ENCODE results near the gene LGR4. TPM values are rescaled to one million over a fixed set of nuclear protein-coding genes. Genes with fewer than 3 reads are reported as not detected.

Gene LGR4
- total and polyA plus RNA-seq, 9 of the 15 experiments (the other 6 are each of a cell fraction or from before 2014, with no cell fraction given), result 0.94 to 10.1 (median 5.8) TPM

DNA sequence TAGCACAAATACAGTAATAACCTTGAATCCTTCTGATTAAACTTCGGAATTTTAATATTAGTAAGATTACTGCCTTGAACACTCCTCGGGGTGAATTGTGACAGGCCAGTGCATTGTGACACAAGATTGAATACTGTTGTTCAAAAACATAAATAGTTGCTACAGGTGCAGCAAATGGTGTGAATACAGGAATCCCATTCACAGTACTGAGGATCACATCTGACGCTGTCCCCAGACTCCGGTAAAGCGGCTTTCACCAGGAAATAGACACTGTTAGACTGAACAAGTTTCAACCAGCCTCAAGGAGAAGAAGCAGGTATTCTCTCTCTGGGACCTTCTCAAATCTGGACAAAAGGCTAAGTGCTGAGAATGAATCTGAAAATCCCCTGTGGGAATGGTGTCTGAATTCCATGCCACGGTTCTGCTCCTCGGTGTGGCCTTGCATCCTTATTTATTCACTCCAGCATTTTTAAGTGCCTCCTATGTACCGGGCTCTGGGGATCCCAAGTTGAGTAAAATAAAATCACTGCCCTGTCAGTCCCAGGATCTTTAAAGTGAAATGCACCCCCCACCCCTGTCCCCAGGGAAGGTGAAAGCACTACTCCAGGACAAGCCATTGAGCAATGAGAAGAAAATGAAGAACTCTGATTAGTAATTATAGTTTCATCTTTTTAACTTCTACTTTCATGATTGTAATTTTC is 3.4 kb downstream of the LGR4 start (continued):
- peak; percentile 70 to 77 for TF ChIP-seq KDM1A (IDR thresholded peaks at IDR 0.05)

DNA sequence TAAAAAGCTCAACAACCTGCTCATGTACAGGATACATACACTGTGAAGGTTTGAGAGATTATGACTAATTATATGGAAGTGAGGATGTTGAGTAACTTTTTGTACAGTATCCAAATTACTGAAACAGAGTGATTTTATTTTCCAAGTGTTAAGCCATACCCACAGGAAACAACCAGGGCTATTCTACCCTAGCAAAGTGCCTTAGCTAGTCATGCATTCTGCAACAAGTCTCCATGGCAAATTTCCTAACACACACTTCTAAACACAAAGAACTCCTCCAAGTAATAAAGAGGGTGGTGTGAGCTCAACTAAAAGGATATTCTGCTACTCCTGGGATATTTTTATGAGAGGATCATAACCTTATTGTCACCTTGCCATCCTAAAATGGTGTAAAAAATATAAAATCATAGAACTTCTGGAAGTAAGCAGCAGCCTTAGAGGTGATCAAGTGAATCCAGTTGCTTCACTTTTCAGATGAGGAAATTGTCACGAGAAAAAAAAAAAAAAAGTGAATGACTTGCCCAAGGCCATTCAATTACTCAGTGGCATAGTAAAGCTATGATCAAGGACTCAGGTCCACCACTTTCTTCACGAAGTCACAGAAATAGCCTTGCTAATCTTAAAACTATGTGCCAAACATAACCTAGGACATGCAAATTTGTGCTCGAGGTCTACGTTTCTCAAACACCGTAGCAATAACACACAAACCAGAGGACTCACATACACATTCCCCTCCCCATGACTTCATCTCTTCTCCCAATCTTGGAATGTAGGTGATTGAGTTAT is 4.2 kb downstream of the LGR4 start:
- Histone ChIP-seq H4K20me1 (replicated peaks; ENCODE audit: control insufficient read depth, insufficient read depth, low read length) (0 out of 2 replicates have a peak, but pooled peaks cover 6% of the 10 kb centered on the region), H3K4me3 (no peak overlapping the region), H3K27me3 (ENCODE audit: control insufficient read depth in 2 of 2, insufficient read depth in 2 of 2, low read length in 2 of 2) (no peaks in the 10 kb centered on the region), H3K36me3 (ENCODE audit: control insufficient read depth, insufficient read depth, low read length) (no peaks in the 10 kb centered on the region), H2AFZ (ENCODE audit: low read depth, low read length) (no peak overlapping the region), H3K9me1 (ENCODE audit: control insufficient read depth, insufficient read depth, low read length) (peaks cover 3% of the 10 kb centered on the region), H3K4me2 (ENCODE audit: insufficient read depth, low read length) (no peak overlapping the region), H3K9me3 (replicated peaks; ENCODE audit: control insufficient read depth, insufficient read depth, low read depth, low read length) (no peaks in the 10 kb centered on the region), H3K27ac (ENCODE audit: extremely low read depth, low read depth, low read length) (no peak overlapping the region), H3K79me2 (ENCODE audit: control insufficient read depth, insufficient read depth, low read length) (peaks cover 40% of the 10 kb centered on the region), H3K4me1 (replicated peaks in 1 of 2; ENCODE audit: control insufficient read depth in 2 of 2, insufficient read depth in 2 of 2, low read length in 2 of 2) (peaks cover 19 to 20% of the 10 kb centered on the region in 2 experiments; a peak in 4 of 5 replicates), H3K9ac (ENCODE audit: insufficient read depth in 1 of 2, low read depth in 2 of 2, low read length in 2 of 2) (no peak overlapping the region)
- DNase-seq (ENCODE audit: extremely low read depth in 1 of 4, low spot score in 3 of 4) (no peak), ATAC-seq (no peak), FAIRE-seq (no peak)
- BruUV-seq (replicated peaks), result no TSS peak
- TF ChIP-seq ADNP (tag; IDR thresholded peaks at IDR 0.05) (no peak), GATAD2A (IDR thresholded peaks at IDR 0.05) (no peak), ZC3H4 (CRISPR knock-in tag; IDR thresholded peaks at IDR 0.05; ENCODE audit: borderline replicate concordance) (no peak), CEBPG (CRISPR knock-in tag; IDR thresholded peaks at IDR 0.05) (no peak), CEBPG (tag; conservative IDR thresholded peaks at IDR 0.05 in 1 of 2, IDR thresholded peaks at IDR 0.05 in 1 of 2) (0 out of 4 replicates have a peak, but pooled peaks of 1 of the 2 experiments have one; percentile 23)
- 48% methylated on average over 5 of the region's 5 CpGs for WGBS (ENCODE audit: insufficient coverage, low coverage, missing lambda C conversion rate)
- CTCF ChIA-PET (ENCODE audit: low intra/inter-chr PET ratio), result no interaction called here
- in situ Hi-C loops (cut with MboI) (no loop called here), intact Hi-C loops (cut with micrococcal nuclease) (no loop called here)
- POLR2A ChIA-PET, result interaction anchor here (0.7 to 1.1 kb wide), 3 partner anchors 15 to 1840 kb away, joined by 3 to 4 read pairs (median 3); no protein-coding TSS in a partner anchor
